Thyroid gland (tissue), 4 donors: ENCODE measurements around the gene SPTB.

ENCODE experiments used
- POLR2A ChIP-seq, 2 donors: fragments of 450-650 bp; IDR thresholded peaks; one replicate each; pipeline ENCODE4 v1.6.1; 2017; ENCODE audit warnings: antibody characterized with exemption in 2 of 2, mild to moderate bottlenecking in 2 of 2, moderate library complexity in 1 of 2
- TF ChIP-seq, protein P1 (sequence below), 6 experiments: fragments of 200-600 bp in 3 of 6; fragments of 450-650 bp in 3 of 6; sonication (generic) in 3 of 6; IDR thresholded peaks; one replicate each; pipeline ENCODE4 v1.5.1; 2016 to 2019; ENCODE audit warnings: antibody characterized with exemption in 6 of 6, mild to moderate bottlenecking in 2 of 6, inconsistent platforms in 1 of 6, moderate library complexity in 1 of 6

DNA sequence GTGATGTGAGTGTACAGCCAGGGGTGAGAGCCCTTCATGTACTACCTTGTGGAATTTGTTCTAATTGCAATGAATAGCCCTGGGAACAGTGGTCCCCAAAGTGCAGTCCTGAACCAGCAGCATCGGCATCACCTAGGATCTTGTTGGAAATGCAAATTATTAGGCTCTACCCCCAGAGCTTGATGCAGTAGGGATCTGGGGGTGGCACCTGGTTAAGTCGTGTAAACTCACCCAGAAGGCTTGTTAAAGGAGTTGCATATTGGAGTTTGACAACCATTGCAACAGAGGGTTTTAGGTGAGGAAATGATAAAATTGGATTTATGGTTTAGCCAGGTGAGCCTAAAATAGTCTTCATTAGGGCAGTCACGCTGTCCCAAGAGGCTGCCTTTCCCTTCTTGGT lies 102.2 kb downstream of the SPTB start:
- TF ChIP-seq, protein P1, sequence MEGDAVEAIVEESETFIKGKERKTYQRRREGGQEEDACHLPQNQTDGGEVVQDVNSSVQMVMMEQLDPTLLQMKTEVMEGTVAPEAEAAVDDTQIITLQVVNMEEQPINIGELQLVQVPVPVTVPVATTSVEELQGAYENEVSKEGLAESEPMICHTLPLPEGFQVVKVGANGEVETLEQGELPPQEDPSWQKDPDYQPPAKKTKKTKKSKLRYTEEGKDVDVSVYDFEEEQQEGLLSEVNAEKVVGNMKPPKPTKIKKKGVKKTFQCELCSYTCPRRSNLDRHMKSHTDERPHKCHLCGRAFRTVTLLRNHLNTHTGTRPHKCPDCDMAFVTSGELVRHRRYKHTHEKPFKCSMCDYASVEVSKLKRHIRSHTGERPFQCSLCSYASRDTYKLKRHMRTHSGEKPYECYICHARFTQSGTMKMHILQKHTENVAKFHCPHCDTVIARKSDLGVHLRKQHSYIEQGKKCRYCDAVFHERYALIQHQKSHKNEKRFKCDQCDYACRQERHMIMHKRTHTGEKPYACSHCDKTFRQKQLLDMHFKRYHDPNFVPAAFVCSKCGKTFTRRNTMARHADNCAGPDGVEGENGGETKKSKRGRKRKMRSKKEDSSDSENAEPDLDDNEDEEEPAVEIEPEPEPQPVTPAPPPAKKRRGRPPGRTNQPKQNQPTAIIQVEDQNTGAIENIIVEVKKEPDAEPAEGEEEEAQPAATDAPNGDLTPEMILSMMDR (IDR thresholded peaks at IDR 0.05) = no peak
- no peak for TF ChIP-seq POLR2A (IDR thresholded peaks at IDR 0.05)
